Measurements from ENCODE around the gene RWDD1.

- TF ChIP-seq POLR2A (IDR thresholded peaks at IDR 0.05; ENCODE audit: insufficient read depth in 1 of 2, low read depth in 2 of 2, low read length in 2 of 2), result peak; percentile 91 to 94
- TF ChIP-seq ZNF138 (CRISPR knock-in tag; IDR thresholded peaks at IDR 0.05; ENCODE audit: low read depth), result no peak
- TF ChIP-seq RNF2 (conservative IDR thresholded peaks at IDR 0.05; ENCODE audit: low read depth), result peak; percentile 92
- no peak for TF ChIP-seq NR2F2 (IDR thresholded peaks at IDR 0.05; ENCODE audit: borderline replicate concordance, low read depth)
- TF ChIP-seq SNAPC5 (CRISPR knock-in tag; IDR thresholded peaks at IDR 0.05; ENCODE audit: borderline replicate concordance), result peak; percentile 84
- TF ChIP-seq U2AF1 (optimal IDR thresholded peaks at IDR 0.05; ENCODE audit: low read depth, low read length), result no peak
- peak; percentile 83 for TF ChIP-seq MAX (IDR thresholded peaks at IDR 0.05)
Measured at GRCh38 chr6:116570856-116571682, at the start of gene RWDD1.

Data from HepG2 (cell line).